OCI-LY7 (cell line): ENCODE data around the gene TMIGD3.

Experiments
- EZH2phosphoT487 ChIP-seq: fragments of 200-600 bp; sonication (generic); IDR thresholded peaks from 2 replicates; pipeline ENCODE4 v1.6.1; 2018; ENCODE audit warnings: low read depth, borderline replicate concordance, mild to moderate bottlenecking, mixed run types, antibody characterized with exemption, low read length, moderate library complexity, mixed read lengths
- TF ChIP-seq, protein P1 (sequence below): fragments of 200-600 bp; sonication (generic); conservative IDR thresholded peaks from 2 replicates; pipeline ENCODE4 v1.5.1; 2014; ENCODE audit warnings: mild to moderate bottlenecking, antibody characterized with exemption, low read length, moderate library complexity, mixed read lengths

DNA sequence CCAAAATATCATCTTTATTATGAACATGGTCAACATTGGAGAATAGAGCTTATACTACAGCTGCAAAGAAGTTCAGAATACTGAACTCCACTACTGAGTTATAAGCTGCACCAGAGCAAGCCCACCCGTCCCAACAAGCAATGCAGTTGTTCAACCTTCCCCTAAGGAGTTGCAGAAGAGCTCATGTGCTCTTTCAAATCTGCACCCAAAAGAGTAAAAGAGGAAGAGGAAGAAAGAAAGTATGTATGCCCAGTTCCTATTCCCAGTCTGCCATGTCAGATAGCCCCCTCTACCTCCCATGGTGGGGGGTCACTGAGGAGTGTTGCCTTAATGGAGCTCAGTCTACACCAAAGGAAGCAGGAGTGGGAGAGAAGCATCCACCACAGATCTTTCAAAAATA, 22.8 kb downstream of the TMIGD3 start:
- TF ChIP-seq, protein P1, sequence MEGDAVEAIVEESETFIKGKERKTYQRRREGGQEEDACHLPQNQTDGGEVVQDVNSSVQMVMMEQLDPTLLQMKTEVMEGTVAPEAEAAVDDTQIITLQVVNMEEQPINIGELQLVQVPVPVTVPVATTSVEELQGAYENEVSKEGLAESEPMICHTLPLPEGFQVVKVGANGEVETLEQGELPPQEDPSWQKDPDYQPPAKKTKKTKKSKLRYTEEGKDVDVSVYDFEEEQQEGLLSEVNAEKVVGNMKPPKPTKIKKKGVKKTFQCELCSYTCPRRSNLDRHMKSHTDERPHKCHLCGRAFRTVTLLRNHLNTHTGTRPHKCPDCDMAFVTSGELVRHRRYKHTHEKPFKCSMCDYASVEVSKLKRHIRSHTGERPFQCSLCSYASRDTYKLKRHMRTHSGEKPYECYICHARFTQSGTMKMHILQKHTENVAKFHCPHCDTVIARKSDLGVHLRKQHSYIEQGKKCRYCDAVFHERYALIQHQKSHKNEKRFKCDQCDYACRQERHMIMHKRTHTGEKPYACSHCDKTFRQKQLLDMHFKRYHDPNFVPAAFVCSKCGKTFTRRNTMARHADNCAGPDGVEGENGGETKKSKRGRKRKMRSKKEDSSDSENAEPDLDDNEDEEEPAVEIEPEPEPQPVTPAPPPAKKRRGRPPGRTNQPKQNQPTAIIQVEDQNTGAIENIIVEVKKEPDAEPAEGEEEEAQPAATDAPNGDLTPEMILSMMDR = no peak
- no peak for TF ChIP-seq EZH2phosphoT487
